Spleen (tissue), 7 donors: ENCODE measurements around the gene WDR82.

Experiments used
- CTCF ChIP-seq, 11 experiments: fragments of 200-600 bp in 7 of 11; fragments of 450-650 bp in 4 of 11; sonication (generic) in 4 of 11; IDR thresholded peaks in 8 of 11; conservative IDR thresholded peaks in 3 of 11; 1 replicate in 7 of 11; 2 replicates in 4 of 11; pipeline versions ENCODE4 v1.4.0 to v1.8.0; 2016 to 2021; ENCODE audit warnings: antibody characterized with exemption in 11 of 11, inconsistent platforms in 4 of 11, mild to moderate bottlenecking in 1 of 11
- POLR2A ChIP-seq, 3 donors: fragments of 450-650 bp; IDR thresholded peaks; one replicate each; pipeline ENCODE4 v1.5.1; 2017; ENCODE audit warnings: antibody characterized with exemption in 3 of 3, mild to moderate bottlenecking in 1 of 3
- POLR2AphosphoS5 ChIP-seq, 3 donors: sonication (generic); formaldehyde crosslinking; IDR thresholded peaks; one replicate each; pipeline ENCODE4 v1.5.1; 2017; ENCODE audit warnings: antibody characterized with exemption in 3 of 3
- donor health status: DM: no; HTN: no; CAD: no; lungs with moderate emphysema.
- donor health status: DM: no; HTN: no; CAD: no.
- donor health status: DM: no; HTN: no; CAD: no.

- TF ChIP-seq CTCF (IDR thresholded peaks at IDR 0.05 in 8 of 11, conservative IDR thresholded peaks at IDR 0.05 in 3 of 11) (no peak), POLR2A (IDR thresholded peaks at IDR 0.05) (no peak), POLR2AphosphoS5 (IDR thresholded peaks at IDR 0.05) (no peak)
Observed at GRCh38 chr3:52227766-52228165, 50.7 kb downstream of the WDR82 start.
